EL (cell line): ENCODE measurements around the gene PEA15.

Experiments
- DNase-seq: peaks from one replicate; pipeline ENCODE4 v3.0.0-alpha.2; 2016

The PEA15 gene

DNA sequence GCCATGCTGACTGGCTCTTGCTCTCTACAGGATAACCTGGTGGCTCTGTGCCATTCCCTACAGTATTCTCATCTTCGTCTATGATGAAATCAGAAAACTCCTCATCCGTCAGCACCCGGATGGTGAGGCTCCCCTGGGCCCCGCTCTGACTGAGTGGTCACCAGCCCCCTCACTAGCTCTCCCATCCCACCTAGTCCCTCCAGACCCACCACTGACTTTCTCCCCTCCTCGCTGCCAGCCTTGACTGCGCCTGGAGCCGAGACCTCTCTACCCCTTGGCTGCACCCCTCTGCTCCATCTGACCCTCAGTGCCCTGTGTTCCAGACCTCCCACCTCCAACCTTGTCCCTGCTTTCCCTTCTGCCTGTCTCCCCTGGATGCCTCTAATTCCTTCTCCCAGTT, 18.9 kb upstream of the PEA15 start:
- DNase-seq = no peak

DNA sequence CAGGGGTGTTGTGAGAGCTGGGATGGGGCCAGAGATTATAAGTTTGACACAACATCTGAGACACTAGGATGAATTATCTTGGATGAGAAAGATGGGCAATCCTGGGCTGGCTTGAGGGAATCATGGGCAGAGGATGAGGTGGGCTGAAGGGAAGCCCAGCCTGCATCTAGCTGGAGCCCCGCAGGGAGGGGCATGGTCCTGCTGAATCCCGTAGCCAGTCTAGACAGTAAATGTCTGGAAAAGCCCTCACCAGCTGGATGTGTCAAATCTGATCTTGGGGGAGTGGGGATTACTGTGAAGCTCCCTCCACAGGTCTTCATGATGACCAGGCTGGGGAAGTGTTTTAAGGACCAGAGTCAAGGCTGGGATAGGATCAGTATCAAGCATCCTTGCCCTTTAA, 18.5 kb upstream of the PEA15 start:
- no peak for DNase-seq

DNA sequence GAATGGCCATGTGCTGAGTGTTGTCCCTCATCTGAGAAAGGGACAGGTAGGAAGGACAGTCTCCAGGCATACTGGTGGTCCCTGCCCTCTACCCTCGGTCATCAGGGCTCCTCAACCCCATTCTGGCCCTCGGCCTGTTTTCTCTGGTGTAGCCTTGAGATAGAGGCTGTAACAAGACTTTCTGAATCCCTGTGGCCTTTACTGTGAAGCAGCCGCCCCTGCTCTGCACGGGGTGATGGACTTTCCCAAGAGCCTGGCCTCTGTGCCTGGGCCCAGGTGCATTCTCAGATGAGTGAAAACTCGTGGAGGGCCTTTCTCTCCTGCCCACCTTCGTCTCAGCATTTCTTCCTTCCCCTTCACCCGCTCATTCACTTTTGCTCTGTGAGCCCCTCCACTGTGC, 17.8 kb upstream of the PEA15 start:
- no peak for DNase-seq

DNA sequence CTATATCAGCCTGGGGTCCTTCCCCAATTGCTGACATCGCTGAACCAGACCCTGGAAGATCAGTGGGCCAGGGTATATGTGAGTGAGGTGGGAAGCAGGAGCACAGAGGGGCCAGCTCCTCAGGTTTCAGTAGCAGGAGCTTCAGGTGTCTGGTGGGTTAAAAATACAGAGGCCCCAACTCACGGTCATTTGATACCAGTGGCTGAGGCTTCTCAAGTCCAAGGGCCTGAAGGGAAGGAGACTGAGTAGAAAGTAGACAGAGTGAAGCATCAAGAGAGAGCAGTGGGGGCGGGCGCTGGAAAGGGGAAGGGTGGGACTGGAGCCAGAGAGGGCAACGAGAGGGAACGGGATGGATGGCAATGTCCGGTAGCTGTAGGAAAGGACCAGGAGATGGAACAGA, 16.8 kb upstream of the PEA15 start:
- DNase-seq = no peak

DNA sequence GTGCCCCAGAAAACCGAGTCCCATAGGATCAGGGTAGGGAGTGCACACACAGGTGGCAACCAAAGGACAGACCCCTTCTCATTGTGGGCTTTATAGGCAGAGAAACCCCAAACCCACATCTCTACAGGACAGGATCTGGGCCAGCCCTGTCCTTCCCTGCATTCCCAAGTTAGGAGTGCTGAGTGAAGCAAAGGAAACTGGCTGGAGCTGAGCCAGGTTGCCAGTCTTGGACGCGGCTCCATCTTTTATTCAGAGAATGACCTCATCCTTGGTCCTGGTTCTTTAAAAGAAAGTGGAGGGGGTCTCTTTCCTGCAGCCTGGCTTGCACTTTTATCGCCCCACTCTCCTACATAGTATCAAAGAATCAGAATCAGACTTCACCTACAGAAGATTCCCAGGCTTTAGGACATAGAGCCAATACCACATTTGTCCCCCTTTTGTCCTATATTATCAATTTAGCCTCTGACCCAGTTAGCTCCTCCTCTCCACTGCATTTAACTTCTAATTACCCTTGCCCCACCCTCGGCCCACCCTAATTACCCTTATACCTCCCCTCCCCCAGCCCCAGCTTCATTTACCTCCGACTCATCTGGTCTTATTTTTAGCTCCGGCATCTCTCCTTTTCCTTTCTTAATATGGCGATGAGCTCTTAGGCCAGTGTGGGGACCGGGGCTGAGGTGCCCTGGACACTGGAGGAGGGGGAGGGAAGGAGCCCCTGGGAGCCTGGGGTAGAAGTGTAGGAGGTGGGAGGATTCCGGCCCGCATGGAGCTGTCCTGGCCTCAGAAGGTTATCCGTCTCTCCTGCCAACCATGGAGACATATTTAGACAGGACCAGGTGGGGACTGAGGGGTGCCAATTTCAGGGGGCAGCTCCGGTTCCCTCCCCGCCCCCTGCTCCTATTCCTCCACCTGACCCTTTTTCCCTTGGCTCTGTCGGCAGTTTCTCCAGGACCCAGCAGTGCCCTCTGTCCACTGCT, 15.2 kb upstream of the PEA15 start, which contains the start of gene CASQ1:
CASQ1 (plus strand) TSS at position 927 of the 977 bp plus-strand sequence. CDS start 177 bp downstream, outside the sequence.
- peak; percentile 55 for DNase-seq

DNA sequence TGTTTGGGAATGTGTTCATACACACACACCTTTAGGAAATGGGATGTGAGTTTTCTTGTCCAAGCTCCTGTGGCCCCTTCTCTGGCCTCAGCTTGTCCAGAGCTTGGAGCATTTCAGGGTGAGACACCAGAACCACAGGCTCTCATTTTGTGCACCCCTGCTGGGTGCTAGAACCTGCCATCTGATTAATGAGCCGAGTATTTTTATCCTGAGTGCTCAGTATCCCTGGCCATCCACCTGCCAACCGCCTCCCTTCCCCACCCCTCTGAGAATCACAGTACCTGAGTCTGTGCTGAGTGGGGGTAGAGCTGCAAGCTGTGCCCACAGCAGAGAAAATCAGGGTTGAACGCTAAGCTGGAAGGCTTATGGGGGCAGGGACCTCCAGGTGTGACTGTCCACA, 13.4 kb upstream of the PEA15 start:
- no peak for DNase-seq

DNA sequence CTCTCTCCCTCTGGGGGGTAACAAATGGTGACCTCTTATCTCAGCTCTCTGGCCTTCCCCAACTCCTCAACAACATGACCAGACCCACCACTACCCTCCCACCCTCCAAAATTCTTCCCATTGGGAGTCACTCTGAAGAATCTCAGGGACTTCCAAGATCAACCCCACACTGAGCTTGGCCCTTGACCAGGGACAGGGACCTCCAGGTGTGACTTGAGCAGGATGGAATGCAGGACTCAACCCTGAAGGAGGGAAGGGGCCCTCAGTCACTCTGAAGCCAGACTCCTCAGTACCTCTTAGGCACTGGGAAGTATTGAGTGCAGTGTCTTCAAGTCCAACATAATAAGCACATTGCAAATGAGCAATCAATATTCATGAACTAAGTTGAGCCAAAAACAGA, 12.9 kb upstream of the PEA15 start:
- peak; percentile 44 for DNase-seq

GRCh38 chr1:160193091-160193819, 11.9 kb upstream of the PEA15 start:
- DNase-seq = peak; percentile 86

GRCh38 chr1:160193832-160194736, 11.1 kb upstream of the PEA15 start:
- DNase-seq = no peak

GRCh38 chr1:160194737-160195059, 10.5 kb upstream of the PEA15 start:
- no peak for DNase-seq

GRCh38 chr1:160196143-160196542, 9.0 kb upstream of the PEA15 start:
- no peak for DNase-seq

- no peak for DNase-seq
These were observed 8.0 kb upstream of the PEA15 start for GRCh38 chr1:160197231-160197630.

GRCh38 chr1:160200786-160201185, 4.4 kb upstream of the PEA15 start:
- no peak for DNase-seq

DNA sequence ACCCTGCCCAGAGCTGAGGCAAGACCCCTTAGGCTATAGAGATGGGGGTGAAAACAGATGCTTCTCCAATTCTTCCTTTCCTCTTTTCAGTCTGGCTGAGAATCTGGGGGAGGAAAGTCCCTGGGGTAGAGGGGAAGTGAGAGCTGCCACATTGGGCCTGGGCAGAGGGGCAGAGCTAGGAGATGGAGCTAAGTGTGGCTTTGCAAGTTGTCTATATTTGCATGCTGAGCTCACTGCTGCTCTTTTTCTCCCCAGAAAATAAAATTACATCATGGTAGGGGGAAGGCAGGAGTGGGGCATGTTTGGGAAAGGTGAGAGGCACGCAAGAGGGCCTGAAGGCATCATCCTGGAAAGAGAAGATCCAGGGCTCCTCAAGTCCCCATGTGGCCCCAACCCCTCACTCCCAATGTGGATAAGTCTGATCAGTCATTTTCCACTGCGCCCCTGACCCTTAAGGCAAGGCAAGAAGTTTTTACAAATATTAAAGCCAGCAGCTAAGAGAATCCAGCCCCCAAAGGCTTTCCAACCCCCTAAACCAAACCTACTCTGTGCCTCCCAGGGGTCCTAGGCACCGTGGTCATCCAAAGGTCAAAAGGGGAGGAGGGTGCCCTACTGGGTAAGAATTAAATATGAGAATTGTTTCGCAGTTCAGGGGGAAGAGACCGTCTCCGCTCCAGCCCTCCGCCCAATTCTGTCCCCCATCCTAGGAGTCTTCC, 500 bp upstream of the PEA15 start:
- DNase-seq = no peak

DNA sequence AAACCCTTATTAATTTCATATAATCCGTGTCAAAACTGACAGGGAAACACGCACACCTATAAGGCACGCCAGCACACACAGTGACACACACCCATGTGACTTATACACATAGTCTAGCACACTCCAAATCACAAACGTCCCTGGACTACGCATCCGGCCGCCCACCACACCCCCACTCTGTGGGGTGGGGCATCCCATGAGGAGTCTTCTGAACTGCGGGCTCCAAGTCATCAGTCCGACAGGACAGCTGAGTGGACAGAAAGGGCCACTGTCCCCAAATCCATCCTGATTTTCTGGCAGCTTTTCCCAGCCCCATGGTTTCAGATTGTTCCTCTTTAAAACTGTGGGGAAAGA, 829 bp downstream of the PEA15 start:
- DNase-seq = peak; percentile 80

DNA sequence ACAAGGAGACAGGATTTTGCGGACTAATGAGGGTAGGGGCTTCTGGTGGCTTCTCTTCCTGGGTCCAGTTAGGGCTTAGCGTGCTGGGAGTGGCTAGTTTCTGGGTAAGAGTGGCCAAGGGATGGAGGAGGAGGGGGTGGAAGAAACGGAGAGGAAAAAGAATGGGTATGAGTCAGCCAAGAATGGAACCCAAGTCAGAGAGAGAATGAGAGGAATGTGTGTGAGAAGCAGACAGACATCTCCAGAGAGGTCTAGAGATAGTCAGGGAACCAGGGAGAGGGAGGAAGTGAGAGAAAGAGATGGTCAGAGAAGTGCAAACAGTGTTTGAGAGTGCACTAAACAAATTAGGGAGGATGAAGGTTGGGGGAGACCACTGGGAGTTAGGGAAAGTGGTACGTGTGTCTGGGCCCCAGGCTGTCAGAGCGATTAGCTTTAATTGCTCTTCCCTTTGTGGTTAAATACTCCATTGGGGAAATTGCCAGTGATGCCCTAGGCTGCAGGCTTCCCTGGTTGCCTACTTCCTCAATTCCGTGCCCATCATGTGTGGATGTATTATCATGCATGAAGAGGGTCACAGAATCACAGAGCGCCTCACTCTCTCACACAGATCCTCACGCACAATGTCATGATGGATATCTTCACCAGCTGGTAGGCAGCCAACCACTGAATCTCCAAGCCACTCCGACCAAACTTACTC, 1.4 kb downstream of the PEA15 start:
- peak; percentile 96 for DNase-seq

GRCh38 chr1:160207118-160207650, 2.0 kb downstream of the PEA15 start:
- no peak for DNase-seq

- DNase-seq = no peak
These were observed 2.8 kb downstream of the PEA15 start for GRCh38 chr1:160207771-160208556.

DNA sequence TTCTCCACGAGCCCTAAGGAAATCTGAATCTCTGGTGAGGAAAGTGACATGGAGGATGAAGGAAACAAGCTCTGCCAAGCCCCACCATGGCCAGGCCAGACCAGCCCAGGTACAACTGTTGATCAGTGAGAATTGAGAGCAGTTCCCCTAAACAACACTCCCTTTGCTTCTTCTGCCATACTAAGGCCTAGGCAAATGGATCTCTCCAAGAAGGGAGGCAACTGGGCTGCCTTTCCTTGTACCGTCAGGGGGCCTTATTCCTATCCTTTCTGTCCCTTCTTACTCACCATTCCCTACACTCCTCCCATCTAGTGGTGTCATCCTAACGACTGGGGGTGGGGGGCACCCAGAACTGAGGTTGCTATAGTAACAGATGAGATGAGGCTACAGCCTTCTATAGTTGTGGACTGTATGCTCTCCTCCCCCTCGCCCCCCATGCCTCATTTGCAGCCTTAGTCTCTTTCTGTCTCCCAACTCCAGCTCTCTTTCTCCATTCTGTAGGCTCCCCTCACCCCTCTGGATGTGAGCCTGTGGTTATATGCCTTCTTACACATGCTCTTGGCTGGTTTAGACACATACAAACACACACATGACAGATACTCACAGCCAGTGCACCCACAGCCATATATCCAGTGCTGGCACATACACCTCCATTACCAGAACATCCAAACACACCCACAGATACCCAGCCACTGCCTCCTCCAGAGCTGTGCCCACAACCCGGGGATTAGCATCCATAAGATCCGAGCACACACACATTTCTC, 3.6 kb downstream of the PEA15 start:
- DNase-seq = no peak
